Measurements from ENCODE around the gene PELO. TPM values are rescaled to one million over a fixed set of nuclear protein-coding genes. Genes with fewer than 3 reads are reported as not detected.

Gene PELO
- total and polyA plus RNA-seq, 9 of the 15 experiments (the other 6 are each of a cell fraction or from before 2014, with no cell fraction given) = 5.8 to 14.6 (median 9.6) TPM

DNA sequence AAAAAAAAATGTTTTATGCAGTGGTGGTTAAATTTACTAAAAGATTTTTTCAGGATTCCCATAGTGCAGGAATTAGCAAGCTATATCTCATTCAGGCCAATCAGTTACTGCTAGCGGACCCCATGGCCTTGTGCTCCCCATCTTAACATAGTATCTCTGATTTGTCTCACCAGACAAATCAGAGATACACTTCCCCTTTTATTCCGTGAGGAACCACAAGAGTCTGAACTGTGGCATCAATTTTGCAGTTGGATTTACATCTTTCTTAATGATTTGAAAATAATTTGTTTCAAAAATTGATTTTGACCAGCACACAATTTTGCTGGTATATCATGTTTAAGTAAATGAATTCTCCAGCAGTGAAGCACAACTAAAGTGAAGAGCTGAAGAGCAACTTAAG is 17.9 kb downstream of the PELO start:
- in situ Hi-C loops (cut with MboI) = no loop called here
- H2AFZ ChIP-seq (ENCODE audit: low read depth, low read length) = no peak overlapping the region

More for the DNA sequence above, 17.9 kb downstream of the PELO start:
- TF ChIP-seq, protein P1, sequence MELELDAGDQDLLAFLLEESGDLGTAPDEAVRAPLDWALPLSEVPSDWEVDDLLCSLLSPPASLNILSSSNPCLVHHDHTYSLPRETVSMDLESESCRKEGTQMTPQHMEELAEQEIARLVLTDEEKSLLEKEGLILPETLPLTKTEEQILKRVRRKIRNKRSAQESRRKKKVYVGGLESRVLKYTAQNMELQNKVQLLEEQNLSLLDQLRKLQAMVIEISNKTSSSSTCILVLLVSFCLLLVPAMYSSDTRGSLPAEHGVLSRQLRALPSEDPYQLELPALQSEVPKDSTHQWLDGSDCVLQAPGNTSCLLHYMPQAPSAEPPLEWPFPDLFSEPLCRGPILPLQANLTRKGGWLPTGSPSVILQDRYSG (tag; conservative IDR thresholded peaks at IDR 0.05; ENCODE audit: low read depth) = no peak
- TF ChIP-seq SPI1 (IDR thresholded peaks at IDR 0.05; ENCODE audit: borderline replicate concordance, low read depth, low read length) = peak; percentile 84
- TF ChIP-seq CBX8 (IDR thresholded peaks at IDR 0.05; ENCODE audit: borderline replicate concordance, extremely low read depth, low read depth, low read length, poor library complexity, severe bottlenecking) = no peak
- TF ChIP-seq, protein P2, sequence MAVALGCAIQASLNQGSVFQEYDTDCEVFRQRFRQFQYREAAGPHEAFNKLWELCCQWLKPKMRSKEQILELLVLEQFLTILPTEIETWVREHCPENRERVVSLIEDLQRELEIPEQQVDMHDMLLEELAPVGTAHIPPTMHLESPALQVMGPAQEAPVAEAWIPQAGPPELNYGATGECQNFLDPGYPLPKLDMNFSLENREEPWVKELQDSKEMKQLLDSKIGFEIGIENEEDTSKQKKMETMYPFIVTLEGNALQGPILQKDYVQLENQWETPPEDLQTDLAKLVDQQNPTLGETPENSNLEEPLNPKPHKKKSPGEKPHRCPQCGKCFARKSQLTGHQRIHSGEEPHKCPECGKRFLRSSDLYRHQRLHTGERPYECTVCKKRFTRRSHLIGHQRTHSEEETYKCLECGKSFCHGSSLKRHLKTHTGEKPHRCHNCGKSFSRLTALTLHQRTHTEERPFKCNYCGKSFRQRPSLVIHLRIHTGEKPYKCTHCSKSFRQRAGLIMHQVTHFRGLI (CRISPR knock-in tag; IDR thresholded peaks at IDR 0.05) = no peak
- Histone ChIP-seq H3K9ac (ENCODE audit: insufficient read depth in 1 of 2, low read depth in 2 of 2, low read length in 2 of 2) (no peak overlapping the region), H3K4me2 (ENCODE audit: insufficient read depth, low read length) (no peak overlapping the region), H3K9me3 (replicated peaks; ENCODE audit: control insufficient read depth, insufficient read depth, low read depth, low read length) (no peaks in the 10 kb centered on the region), H3K27ac (ENCODE audit: extremely low read depth, low read depth, low read length) (no peak overlapping the region), H3K27me3 (ENCODE audit: control insufficient read depth in 2 of 2, insufficient read depth in 2 of 2, low read length in 2 of 2) (no peaks in the 10 kb centered on the region), H4K20me1 (replicated peaks; ENCODE audit: control insufficient read depth, insufficient read depth, low read length) (peaks cover 15% of the 10 kb centered on the region), H3K4me3 (no peak overlapping the region), H3K79me2 (ENCODE audit: control insufficient read depth, insufficient read depth, low read length) (peaks cover 48% of the 10 kb centered on the region), H3K4me1 (replicated peaks in 1 of 2; ENCODE audit: control insufficient read depth in 2 of 2, insufficient read depth in 2 of 2, low read length in 2 of 2) (peaks cover 0 to 3% of the 10 kb centered on the region in 2 experiments; a peak in 3 of 5 replicates), H3K9me1 (ENCODE audit: control insufficient read depth, insufficient read depth, low read length) (peaks cover 4% of the 10 kb centered on the region), H3K36me3 (ENCODE audit: control insufficient read depth, insufficient read depth, low read length) (peaks cover 31% of the 10 kb centered on the region)
- ChIA-PET POLR2A (no interaction called here), CTCF (ENCODE audit: low intra/inter-chr PET ratio) (no interaction called here)
- 68% methylated on average over 2 of the region's 2 CpGs for WGBS (ENCODE audit: insufficient coverage, low coverage, missing lambda C conversion rate)
- no peak for FAIRE-seq
- no peak for ATAC-seq
- intact Hi-C loops (cut with micrococcal nuclease) = loop anchor here (10.0 kb wide), 1 partner anchor 289 kb away; no protein-coding TSS in a partner anchor
- DNase-seq (ENCODE audit: extremely low read depth in 1 of 4, low spot score in 3 of 4) = no peak
- BruUV-seq (replicated peaks) = no TSS peak
